Hematopoietic multipotent progenitor cell treated with erythropoietin and hydrocortisone succinate and interleukin-3 and kit ligand, for 4 days (in vitro differentiated cells): Measurements from ENCODE around the gene SLC12A3.

Source experiments
- DNase-seq: peaks from one replicate; pipeline ENCODE4 v3.0.0-alpha.2; 2015

SLC12A3 gene, protein sequence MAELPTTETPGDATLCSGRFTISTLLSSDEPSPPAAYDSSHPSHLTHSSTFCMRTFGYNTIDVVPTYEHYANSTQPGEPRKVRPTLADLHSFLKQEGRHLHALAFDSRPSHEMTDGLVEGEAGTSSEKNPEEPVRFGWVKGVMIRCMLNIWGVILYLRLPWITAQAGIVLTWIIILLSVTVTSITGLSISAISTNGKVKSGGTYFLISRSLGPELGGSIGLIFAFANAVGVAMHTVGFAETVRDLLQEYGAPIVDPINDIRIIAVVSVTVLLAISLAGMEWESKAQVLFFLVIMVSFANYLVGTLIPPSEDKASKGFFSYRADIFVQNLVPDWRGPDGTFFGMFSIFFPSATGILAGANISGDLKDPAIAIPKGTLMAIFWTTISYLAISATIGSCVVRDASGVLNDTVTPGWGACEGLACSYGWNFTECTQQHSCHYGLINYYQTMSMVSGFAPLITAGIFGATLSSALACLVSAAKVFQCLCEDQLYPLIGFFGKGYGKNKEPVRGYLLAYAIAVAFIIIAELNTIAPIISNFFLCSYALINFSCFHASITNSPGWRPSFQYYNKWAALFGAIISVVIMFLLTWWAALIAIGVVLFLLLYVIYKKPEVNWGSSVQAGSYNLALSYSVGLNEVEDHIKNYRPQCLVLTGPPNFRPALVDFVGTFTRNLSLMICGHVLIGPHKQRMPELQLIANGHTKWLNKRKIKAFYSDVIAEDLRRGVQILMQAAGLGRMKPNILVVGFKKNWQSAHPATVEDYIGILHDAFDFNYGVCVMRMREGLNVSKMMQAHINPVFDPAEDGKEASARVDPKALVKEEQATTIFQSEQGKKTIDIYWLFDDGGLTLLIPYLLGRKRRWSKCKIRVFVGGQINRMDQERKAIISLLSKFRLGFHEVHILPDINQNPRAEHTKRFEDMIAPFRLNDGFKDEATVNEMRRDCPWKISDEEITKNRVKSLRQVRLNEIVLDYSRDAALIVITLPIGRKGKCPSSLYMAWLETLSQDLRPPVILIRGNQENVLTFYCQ

GRCh38 chr16:56864960-56865359 is at the start of gene SLC12A3:
SLC12A3 (plus strand) TSS chr16:56865207; CDS start chr16:56865236, 29 bp downstream.
- DNase-seq: no peak

- DNase-seq: no peak
These were observed 49.3 kb upstream of the SLC12A3 start for GRCh38 chr16:56815721-56816120.

DNA sequence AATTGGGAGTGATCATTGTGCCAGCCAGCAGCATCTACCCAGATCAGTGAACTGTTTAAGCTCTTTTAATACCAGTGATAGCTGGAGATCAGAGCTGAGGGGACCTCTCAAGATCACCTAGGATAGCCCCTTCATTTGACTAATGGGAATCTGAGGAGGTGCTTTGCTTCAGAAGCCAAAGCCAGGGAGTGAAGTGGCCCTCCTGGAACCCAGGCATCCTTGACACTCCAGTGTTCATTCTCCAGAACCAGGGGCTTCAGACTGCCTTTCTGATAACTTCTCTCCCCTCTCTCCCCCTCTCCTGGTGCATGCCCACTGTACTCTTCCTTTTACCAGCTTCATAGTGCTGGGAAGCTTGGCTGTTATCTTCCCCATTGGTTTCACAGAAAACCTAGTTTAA is 48.0 kb upstream of the SLC12A3 start:
- no peak for DNase-seq

- no peak for DNase-seq
These were observed 47.1 kb upstream of the SLC12A3 start for GRCh38 chr16:56817938-56818337.

- no peak for DNase-seq
These were observed 41.8 kb upstream of the SLC12A3 start for GRCh38 chr16:56823081-56823733.

- peak; percentile 22 for DNase-seq
These were observed 40.7 kb upstream of the SLC12A3 start for GRCh38 chr16:56824331-56824730.

DNA sequence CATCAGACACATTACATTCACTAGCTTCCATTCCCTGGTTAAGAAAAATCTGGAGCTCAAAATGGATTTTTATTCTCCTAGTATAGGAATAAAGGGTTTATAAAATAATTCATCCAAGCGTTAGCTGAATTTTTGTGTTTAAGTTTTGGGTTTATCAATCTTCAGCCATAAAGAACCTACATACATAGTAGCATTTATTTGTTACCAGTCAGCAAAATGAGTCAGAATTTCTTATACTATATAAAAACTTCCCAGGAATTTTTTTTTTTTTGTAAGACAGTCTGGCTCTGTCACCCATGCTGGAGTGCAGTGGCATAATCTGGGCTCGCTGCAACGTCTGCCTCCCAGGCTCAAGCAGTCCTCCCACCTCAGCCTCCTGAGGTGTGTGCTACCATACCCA is 40.2 kb upstream of the SLC12A3 start:
- no peak for DNase-seq

GRCh38 chr16:56825826-56826225 is 39.2 kb upstream of the SLC12A3 start:
- DNase-seq: no peak

- no peak for DNase-seq
These were observed 36.4 kb upstream of the SLC12A3 start for GRCh38 chr16:56828647-56829046.

- DNase-seq: no peak
These were observed 34.3 kb upstream of the SLC12A3 start for GRCh38 chr16:56830669-56831068.

- DNase-seq: no peak
These were observed 32.2 kb upstream of the SLC12A3 start for GRCh38 chr16:56832768-56833167.

DNA sequence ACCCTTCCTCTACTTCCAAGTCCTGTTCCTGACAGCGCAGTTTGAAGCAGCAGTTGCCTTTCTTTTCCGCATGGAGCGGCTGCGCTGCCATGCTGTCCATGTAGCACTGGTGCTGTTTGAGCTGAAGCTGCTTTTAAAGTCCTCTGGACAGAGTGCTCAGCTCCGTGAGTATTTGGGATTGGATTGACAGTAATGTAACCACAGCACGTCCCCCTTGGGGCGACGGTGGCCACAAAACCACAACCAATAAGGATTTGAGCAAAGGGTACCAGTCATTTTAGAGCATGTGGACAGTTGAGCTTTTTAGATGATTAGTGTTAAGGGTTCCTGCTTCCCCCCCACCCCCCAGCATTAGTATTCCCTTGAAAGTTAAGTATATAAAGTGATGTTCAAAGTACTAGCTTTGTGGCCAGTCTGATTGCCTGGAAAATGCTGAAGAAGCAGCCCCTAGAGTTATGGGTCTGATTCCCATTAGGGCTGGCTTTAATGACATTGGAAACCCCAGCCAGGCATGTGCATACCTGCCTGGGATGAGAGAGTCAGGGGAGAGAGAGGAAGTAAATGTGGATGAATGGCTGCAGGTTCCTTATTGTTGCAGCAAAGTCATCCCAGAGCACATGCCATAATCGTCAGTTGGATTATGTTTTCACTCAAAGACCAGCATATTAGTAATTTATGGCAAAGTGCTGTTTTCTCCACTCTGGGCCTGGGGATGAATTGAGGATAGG is 31.6 kb upstream of the SLC12A3 start:
- no peak for DNase-seq

DNA sequence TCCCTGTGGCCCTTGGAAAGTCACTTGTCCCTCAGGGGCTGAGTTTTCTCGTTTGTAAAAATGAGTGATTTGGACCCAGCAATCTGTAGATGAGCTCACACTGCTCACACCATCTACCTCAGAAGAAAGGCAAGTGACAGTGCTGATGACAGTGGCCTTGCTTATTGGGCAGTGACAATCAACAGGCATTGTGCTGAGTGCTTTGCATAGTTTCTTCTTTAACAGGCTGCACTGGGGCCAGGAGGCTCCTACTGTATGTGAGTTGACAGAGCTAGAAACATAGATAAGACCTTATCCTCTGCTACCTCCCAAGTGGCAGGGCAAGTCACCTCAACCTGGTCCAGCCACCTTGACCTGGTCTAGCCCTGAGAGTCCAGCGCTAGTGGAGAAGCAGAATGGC is 29.7 kb upstream of the SLC12A3 start:
- no peak for DNase-seq

DNA sequence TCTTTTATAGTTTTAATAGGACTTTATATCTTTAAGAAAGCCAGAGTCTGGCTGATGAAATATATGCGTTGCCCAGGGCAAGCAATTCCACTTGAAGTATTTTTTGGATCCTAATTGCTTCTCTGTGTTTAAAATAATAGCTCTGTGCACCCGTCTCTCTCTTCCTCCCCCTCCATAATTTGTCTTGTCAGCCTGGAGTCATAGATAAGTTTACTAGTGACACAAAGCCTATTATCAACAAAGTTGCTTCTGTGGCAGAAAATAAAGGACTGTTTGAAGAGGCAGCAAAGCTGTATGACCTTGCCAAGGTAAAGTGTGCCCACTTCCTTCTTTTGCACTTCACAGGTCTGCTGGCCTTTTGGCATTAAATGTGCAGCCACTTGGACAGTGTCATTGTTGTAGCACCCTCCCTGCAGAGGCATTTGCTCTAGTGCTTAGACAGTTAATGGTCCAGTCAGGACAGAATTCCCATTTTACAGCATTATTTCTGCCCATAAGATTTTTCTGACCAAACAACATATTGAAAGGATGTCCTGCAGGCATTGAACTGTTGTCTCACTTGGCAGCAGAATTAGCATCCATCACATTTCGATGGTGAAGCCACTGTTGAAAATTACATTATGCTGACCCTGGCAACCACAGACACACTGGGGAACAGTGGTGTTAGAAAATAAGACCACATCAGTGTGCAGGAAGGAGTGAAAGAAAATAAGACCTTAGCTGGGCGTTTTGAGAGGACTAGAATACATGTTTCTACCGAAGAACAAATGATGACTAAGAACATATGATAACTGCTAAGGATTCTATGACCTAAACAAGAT is 28.4 kb upstream of the SLC12A3 start:
- DNase-seq: peak; percentile 21

- DNase-seq: no peak
These were observed 26.2 kb upstream of the SLC12A3 start for GRCh38 chr16:56838622-56839337.

- no peak for DNase-seq
These were observed 23.8 kb upstream of the SLC12A3 start for GRCh38 chr16:56841233-56841632.

- no peak for DNase-seq
These were observed 23.3 kb upstream of the SLC12A3 start for GRCh38 chr16:56841659-56842058.

DNA sequence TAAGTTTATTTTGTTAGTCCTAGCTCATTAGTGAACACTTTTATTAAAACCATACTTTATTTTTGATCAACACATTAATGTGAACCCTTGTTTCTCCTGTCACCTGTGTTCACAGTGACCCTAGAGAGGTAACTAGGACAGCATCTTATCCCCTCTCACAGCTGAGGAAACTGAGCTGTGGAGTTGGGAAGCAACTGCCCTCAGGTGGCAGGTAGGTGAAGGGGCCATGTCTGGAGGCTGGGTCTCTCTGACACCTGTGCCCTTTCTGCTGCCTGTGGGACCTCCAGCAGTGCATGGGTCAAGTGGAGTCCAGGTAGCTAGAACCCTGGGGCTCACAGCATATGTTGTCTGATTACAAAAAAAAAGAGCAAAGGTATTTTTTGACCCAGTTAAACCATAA is 22.9 kb upstream of the SLC12A3 start:
- DNase-seq: no peak

- no peak for DNase-seq
These were observed 21.0 kb upstream of the SLC12A3 start for GRCh38 chr16:56844056-56844455.

DNA sequence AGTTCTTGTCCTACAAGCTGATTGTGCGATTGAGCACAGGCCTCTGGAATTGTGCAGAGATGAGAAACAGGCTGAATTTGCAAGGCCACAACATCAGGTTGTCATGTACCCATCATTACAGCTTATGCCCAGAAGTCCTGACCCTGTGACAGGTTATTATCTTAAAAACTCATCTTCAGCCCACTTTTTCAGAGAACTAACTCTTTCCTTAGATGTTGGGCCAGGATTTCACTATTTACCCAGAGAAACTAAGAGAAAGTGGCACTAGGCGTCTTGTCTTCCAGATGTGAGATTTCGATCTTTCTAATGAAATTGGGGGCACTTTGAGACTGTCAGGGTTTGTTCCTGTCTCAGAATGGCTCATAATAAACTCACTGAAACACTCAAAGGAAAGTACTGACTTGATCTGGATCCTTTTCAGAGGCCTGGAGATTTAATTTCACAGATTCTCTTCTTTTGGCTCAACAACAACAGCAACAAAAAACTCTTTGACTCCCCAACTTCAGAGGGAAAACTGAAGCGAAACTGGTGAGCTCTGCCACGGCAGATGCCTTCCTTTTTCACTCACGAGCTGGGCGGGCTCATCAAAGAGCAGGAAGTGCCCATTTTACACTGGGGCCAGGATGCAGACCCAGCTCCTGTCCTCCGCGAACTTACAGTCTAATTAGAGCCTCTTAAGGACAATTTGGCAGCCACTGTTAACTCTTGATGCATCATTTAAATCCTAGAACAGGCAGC is 17.7 kb upstream of the SLC12A3 start:
- peak; percentile 39 for DNase-seq
